Measurements from ENCODE around the gene CHCT1. TPM values are rescaled to one million over a fixed set of nuclear protein-coding genes. Genes with fewer than 3 reads are reported as not detected.
"Not testable (repeated sequence)": the region's sequence is repeated elsewhere in the genome, so short reads cannot be mapped to it uniquely, and the experiment has no call there.

The CHCT1 gene
- total RNA-seq (2021; ENCODE audit: unreplicated experiment) (not detected), Bru-seq, nascent RNA (percentile 8 among the genes with signal in this experiment), BruChase-seq, experiment 1, labeled RNA remaining after a 2-hour chase (percentile 8 among the genes with signal in this experiment), BruChase-seq, experiment 2, labeled RNA remaining after a 6-hour chase (not detected)
- not detected for polyA plus RNA-seq (2012; ENCODE audit: insufficient read length)
- long read RNA-seq, result 0 reads

- Histone ChIP-seq H3K4me1 (ENCODE audit: control insufficient read depth, insufficient read depth, low read length) (peaks cover 3% of the 10 kb centered on the region; the same call in 1 of the 2 replicates), H3K36me3 (ENCODE audit: control insufficient read depth, insufficient read depth, low read length) (no peaks in the 10 kb centered on the region), H3K9me3 (ENCODE audit: control insufficient read depth, insufficient read depth, low read depth, low read length) (no peaks in the 10 kb centered on the region), H3K4me3 (ENCODE audit: low read depth in 2 of 2, low read length in 2 of 2) (peak within 1 kb of the TSS; percentile 35 to 40), H3K27ac (ENCODE audit: low read length) (peak within 1 kb of the TSS; percentile 48; the same call in 1 of the 2 replicates), H3K27me3 (ENCODE audit: control insufficient read depth, insufficient read depth, low read length) (no peaks in the 10 kb centered on the region)
- POLR2A ChIA-PET, result no interaction called here
- CTCF ChIA-PET, result no interaction called here
- no peak for DNase-seq (ENCODE audit: low read depth, low spot score)
- no peak for ATAC-seq
- intact Hi-C loops (cut with micrococcal nuclease; ENCODE audit: unreplicated experiment), result loop anchor here (10.0 kb wide), 1 partner anchor 317 kb away; no protein-coding TSS in a partner anchor
- TF ChIP-seq SIN3A (IDR thresholded peaks at IDR 0.05; ENCODE audit: borderline replicate concordance, insufficient read depth, low read depth, low read length), result no peak
- TF ChIP-seq TCF7L2 (IDR thresholded peaks at IDR 0.05; ENCODE audit: low read depth, low read length), result no peak
- no peak for TF ChIP-seq REST (IDR thresholded peaks at IDR 0.05; ENCODE audit: insufficient read depth in 1 of 2, low read depth in 2 of 2, low read length in 1 of 2)
- TF ChIP-seq POLR2AphosphoS5 (IDR thresholded peaks at IDR 0.05; ENCODE audit: low read depth, low read length), result no peak
- no peak for TF ChIP-seq CTCF (IDR thresholded peaks at IDR 0.05)
- BruUV-seq (replicated peaks), result no TSS peak
- in situ Hi-C loops (cut with HindIII; ENCODE audit: low pct_unique_long_range_greater_than_20kb, low sequenced_read_pairs), result no loop called here
Measured at GRCh38 chr17:60422162-60422665, at the start of gene CHCT1. TSS of gene CHCT1 (plus strand) at chr17:60422489. CDS start at chr17:60422593, 104 bp downstream.

- DNase-seq (ENCODE audit: low read depth, low spot score) (no peak), ATAC-seq (peak; percentile 95)
- Histone ChIP-seq H3K27ac (ENCODE audit: low read length) (no peak overlapping the region), H3K4me3 (ENCODE audit: low read depth in 2 of 2, low read length in 2 of 2) (no peak overlapping the region), H3K27me3 (ENCODE audit: control insufficient read depth, insufficient read depth, low read length) (no peaks in the 10 kb centered on the region), H3K9me3 (ENCODE audit: control insufficient read depth, insufficient read depth, low read depth, low read length) (no peaks in the 10 kb centered on the region), H3K36me3 (ENCODE audit: control insufficient read depth, insufficient read depth, low read length) (no peaks in the 10 kb centered on the region), H3K4me1 (ENCODE audit: control insufficient read depth, insufficient read depth, low read length) (peaks cover 10% of the 10 kb centered on the region; the same call in 1 of the 2 replicates)
- no peak for TF ChIP-seq SIN3A (IDR thresholded peaks at IDR 0.05; ENCODE audit: borderline replicate concordance, insufficient read depth, low read depth, low read length)
- TF ChIP-seq TCF7L2 (IDR thresholded peaks at IDR 0.05; ENCODE audit: low read depth, low read length), result no peak
- no peak for TF ChIP-seq REST (IDR thresholded peaks at IDR 0.05; ENCODE audit: insufficient read depth in 1 of 2, low read depth in 2 of 2, low read length in 1 of 2)
- no peak for TF ChIP-seq CTCF (IDR thresholded peaks at IDR 0.05)
- TF ChIP-seq POLR2AphosphoS5 (IDR thresholded peaks at IDR 0.05; ENCODE audit: low read depth, low read length), result no peak
- CTCF ChIA-PET, result no interaction called here
- no TSS peak for BruUV-seq (replicated peaks)
- in situ Hi-C loops (cut with HindIII; ENCODE audit: low pct_unique_long_range_greater_than_20kb, low sequenced_read_pairs) (no loop called here), intact Hi-C loops (cut with micrococcal nuclease; ENCODE audit: unreplicated experiment) (no loop called here)
- POLR2A ChIA-PET, result interaction anchor here (0.6 kb wide), 4 partner anchors 14 to 941 kb away, joined by 3 to 13 read pairs (median 5); no protein-coding TSS in a partner anchor
Measured at GRCh38 chr17:60372790-60373483, 49.4 kb upstream of the CHCT1 start.

- CTCF ChIA-PET; POLR2A ChIA-PET; H3K9me3 ChIP-seq (ENCODE audit: control insufficient read depth, insufficient read depth, low read depth, low read length); DNase-seq (ENCODE audit: low read depth, low spot score); H3K27me3 ChIP-seq (ENCODE audit: control insufficient read depth, insufficient read depth, low read length); ATAC-seq; H3K36me3 ChIP-seq (ENCODE audit: control insufficient read depth, insufficient read depth, low read length); BruUV-seq (replicated peaks); H3K27ac ChIP-seq (ENCODE audit: low read length); H3K4me1 ChIP-seq (ENCODE audit: control insufficient read depth, insufficient read depth, low read length); intact Hi-C loops (cut with micrococcal nuclease; ENCODE audit: unreplicated experiment); in situ Hi-C loops (cut with HindIII; ENCODE audit: low pct_unique_long_range_greater_than_20kb, low sequenced_read_pairs); H3K4me3 ChIP-seq (ENCODE audit: low read depth in 2 of 2, low read length in 2 of 2): not testable (repeated sequence)
Measured at GRCh38 chr17:60378187-60378586, 44.1 kb upstream of the CHCT1 start.

Measured in Panc1 (cell line).